GM12891 (cell line): ENCODE data around the gene IL1RAPL1.

Experiments
- DNase-seq: peaks from one replicate; pipeline ENCODE4 v3.0.0; 2011; ENCODE audit warnings: low spot score; ENCODE audit not compliant: insufficient read length
- FAIRE-seq: peaks from 2 replicates; lab custom pipeline; 2011; peaks lifted over from hg19 to GRCh38; lab: Jason Lieb, UNC
- PAX5 ChIP-seq: IDR thresholded peaks from 2 replicates; pipeline ENCODE4 v1.6.1; 2011; ENCODE audit warnings: low read length, moderate library complexity, mild to moderate bottlenecking; ENCODE audit not compliant: insufficient read depth, severe bottlenecking
- POLR2A ChIP-seq: IDR thresholded peaks from 2 replicates; pipeline ENCODE4 v1.6.1; 2011; ENCODE audit warnings: low read depth, low read length, control low read depth
- POLR2AphosphoS5 ChIP-seq: IDR thresholded peaks from 2 replicates; pipeline ENCODE4 v1.6.1; 2011; ENCODE audit warnings: low read depth, low read length, control low read depth
- POU2F2 ChIP-seq: IDR thresholded peaks from 2 replicates; pipeline ENCODE4 v1.6.1; 2011; ENCODE audit warnings: low read depth, mild to moderate bottlenecking, control low read depth, low read length, moderate library complexity
- SPI1 ChIP-seq: IDR thresholded peaks from 2 replicates; pipeline ENCODE4 v1.6.1; 2011; ENCODE audit warnings: low read depth, low read length, control low read depth
- TAF1 ChIP-seq: IDR thresholded peaks from 2 replicates; pipeline ENCODE4 v1.6.1; 2011; ENCODE audit warnings: low read depth, low read length, control low read depth

The IL1RAPL1 gene

DNA sequence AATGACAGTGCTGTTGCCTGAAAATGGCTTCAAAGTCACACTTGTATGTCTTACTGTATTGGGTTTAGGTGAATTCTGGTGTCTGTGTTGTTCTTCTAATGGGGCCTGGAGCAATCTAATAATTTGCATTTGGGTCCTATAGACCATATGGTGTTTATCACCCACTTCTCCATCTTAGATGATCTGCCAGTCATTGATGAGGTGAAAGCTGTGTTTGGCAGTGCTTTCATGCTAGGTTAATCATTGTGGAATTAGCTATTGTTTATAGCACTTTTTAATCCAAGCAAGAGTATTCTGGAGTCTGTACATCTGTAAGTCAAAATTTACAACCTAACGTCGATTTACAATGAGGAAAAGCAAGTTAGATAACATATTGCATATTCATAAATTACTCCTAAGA lies 1055.9 kb downstream of the IL1RAPL1 start:
- TF ChIP-seq POU2F2 (no peak), PAX5 (no peak), SPI1 (no peak), POLR2AphosphoS5 (no peak), POLR2A (no peak), TAF1 (no peak)
- FAIRE-seq (no peak), DNase-seq (no peak)

DNA sequence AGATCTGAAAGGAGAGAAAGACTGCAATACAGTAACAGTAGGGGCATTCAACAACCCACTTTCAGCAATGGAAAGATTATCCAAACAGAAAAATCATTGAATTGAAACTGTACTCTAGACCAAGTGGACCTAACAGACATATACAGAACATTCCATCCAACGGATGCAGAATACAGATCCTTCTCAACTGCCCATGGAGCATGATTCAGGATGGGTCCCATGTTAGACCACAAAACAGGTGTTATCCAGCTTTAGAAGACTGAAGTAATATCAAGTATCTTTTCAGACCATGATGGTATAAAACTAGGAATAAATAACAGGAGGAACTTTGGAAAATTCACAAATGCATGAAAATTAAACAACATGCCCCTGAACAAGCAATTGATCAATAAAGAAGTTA lies 1060.9 kb downstream of the IL1RAPL1 start:
- no peak for FAIRE-seq
- no peak for DNase-seq
- TF ChIP-seq POLR2A (no peak), POLR2AphosphoS5 (no peak), POU2F2 (no peak), SPI1 (no peak), PAX5 (no peak), TAF1 (no peak)

DNA sequence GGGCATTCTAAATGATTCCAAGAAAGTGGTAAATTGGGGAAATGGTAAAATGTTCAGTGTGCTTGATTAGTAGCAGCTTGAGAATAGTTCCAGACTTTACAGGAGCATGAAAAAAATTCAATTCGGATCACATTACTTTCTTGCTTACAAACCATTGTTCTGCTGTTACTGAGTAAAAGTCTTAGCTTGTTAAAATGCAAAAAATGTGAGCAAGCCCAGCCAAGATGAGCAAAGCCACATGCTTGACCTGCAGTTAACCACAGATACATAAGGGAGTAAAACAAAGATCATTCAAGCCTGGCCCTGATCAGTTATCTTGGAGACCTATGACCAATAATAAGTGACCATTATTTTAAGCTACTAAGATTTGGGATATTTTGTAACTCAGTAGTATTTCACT lies 1065.2 kb downstream of the IL1RAPL1 start:
- TF ChIP-seq SPI1 (no peak), TAF1 (no peak), POLR2AphosphoS5 (no peak), PAX5 (no peak), POLR2A (no peak), POU2F2 (no peak)
- no peak for FAIRE-seq
- DNase-seq = no peak

DNA sequence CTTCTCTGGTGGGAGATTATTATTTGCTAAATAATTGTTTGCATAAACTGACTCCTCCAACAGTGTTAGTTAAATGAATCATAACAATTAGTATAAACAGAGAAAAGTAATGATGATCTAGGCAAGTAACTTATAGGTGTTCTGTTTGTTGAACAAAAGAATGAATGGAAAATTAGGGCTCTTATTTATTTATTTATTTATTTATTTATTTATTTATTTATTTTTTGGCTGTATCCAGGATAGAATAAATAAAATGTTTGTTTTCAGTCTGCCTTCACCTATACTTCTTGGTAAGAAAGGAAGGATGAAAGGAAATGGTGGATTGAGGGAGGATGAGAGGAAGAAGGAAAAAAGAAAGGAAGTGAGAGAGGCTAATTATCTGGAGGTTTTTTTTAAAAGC lies 1066.5 kb downstream of the IL1RAPL1 start:
- no peak for FAIRE-seq
- TF ChIP-seq PAX5 (no peak), SPI1 (no peak), POLR2AphosphoS5 (no peak), TAF1 (no peak), POLR2A (no peak), POU2F2 (no peak)
- no peak for DNase-seq

DNA sequence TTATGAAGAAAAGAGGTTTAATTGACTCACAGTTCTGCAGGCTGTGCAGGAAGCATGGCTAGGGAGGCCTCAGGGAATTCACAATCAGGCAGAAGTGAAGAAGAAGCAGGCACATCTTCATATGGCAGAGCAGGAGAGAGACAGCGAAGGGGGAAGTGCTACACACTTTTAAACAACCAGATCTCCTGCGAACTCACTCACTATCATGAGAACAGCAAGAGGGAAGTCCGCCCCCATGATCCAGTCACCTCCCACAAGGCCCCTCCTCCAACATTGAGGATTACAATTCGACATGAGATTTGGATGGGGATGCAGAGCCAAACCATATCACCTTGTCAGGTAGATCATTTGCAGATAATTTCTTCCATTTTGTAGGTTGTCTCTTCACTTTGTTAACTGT lies 1072.7 kb downstream of the IL1RAPL1 start:
- FAIRE-seq = peak; percentile 74
- no peak for DNase-seq
- no peak for TF ChIP-seq POLR2A
- TF ChIP-seq PAX5 = no peak
- TF ChIP-seq POLR2AphosphoS5 = no peak
- no peak for TF ChIP-seq TAF1
- TF ChIP-seq SPI1 = no peak
- no peak for TF ChIP-seq POU2F2

GRCh38 chrX:29661290-29661689 lies 1074.0 kb downstream of the IL1RAPL1 start:
- DNase-seq (no peak), FAIRE-seq (no peak)
- TF ChIP-seq SPI1 (no peak), POU2F2 (no peak), POLR2A (no peak), POLR2AphosphoS5 (no peak), PAX5 (no peak), TAF1 (no peak)

- TF ChIP-seq POU2F2 (no peak), SPI1 (peak; percentile 18; the same call in 1 of the 2 replicates), TAF1 (no peak), POLR2A (no peak)
Measured at GRCh38 chrX:29662101-29662500, 1074.9 kb downstream of the IL1RAPL1 start.

DNA sequence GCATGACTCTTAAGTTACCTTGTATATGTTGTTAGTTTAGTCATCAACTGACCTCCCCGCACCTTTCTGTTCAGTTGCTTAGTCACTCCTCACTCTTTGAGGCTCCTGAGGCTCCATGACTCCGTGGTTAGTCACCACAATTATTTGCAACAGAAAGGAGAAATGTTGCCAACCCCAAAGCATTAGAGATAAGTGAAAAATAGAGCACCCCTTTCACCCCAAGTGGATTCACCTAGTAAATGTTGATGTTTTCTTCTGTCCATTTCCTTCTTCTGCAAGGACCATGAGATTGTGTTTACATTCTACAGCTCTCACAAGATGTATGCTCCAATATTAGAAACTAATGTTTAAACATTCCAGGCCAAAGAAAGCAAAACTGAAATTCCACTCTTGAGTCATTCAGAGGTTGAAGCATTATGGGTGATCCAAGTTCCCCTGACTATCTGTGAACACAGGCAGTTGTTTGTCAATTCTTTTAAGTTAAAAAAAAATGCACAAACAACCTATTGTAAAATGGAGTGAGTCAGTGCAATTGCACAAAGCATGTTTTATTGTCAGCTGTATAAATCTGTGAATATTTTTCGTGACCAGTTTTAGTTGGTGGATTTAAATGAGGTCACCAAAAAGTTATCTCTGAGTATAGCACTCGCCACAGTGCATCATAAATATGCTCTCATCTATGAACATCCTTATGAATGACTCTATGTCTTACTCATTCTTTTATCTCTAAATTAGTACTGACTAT lies 1075.7 kb downstream of the IL1RAPL1 start:
- DNase-seq (no peak), FAIRE-seq (peak; percentile 43)
- no peak for TF ChIP-seq PAX5
- no peak for TF ChIP-seq TAF1

More at GRCh38 chrX:29662101-29662500, 1074.9 kb downstream of the IL1RAPL1 start:
- no peak for DNase-seq
- FAIRE-seq = peak; percentile 31

DNA sequence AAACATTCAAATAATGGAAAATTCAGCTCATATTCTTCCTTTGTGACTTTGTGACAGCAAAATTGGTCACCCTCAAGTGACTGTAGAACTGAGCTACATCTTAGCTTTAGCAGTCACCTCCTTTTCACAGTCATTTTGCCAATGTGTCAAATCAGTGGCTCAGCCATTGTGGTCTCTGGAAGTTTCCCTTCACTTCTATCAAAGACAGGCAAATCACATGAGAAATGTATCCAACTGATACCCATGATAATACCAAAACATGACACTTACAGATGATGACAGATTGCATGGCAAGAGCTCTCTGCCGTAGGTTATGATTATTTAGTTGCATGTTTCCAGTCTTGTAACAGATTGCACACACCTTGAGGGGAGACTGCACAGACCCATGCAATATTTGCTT lies 1078.3 kb downstream of the IL1RAPL1 start:
- no peak for DNase-seq
- no peak for TF ChIP-seq TAF1
- no peak for TF ChIP-seq POLR2AphosphoS5
- no peak for TF ChIP-seq POU2F2
- TF ChIP-seq SPI1 = no peak
- no peak for TF ChIP-seq POLR2A
- no peak for TF ChIP-seq PAX5
- no peak for FAIRE-seq

GRCh38 chrX:29666366-29666765 lies 1079.1 kb downstream of the IL1RAPL1 start:
- peak; percentile 5 for FAIRE-seq

More at GRCh38 chrX:29666366-29666765, 1079.1 kb downstream of the IL1RAPL1 start:
- DNase-seq = no peak
- TF ChIP-seq POU2F2 = no peak
